Ramos (cell line): ENCODE measurements around the gene NFIA.

Experiments
- in situ Hi-C: fragments of 300-500 bp; cut with MboI; formaldehyde crosslinking; loops from one replicate; pipeline ENCODE4 v1.14.3; 2022; ENCODE audit warnings: low sequenced_read_pairs; ENCODE audit not compliant: unreplicated experiment

NFIA gene

GRCh38 chr1:61082311-61083012, at the start of gene NFIA:
TSS of gene NFIA (plus strand) at chr1:61082561.
- in situ Hi-C loops = no loop called here

GRCh38 chr1:61035880-61036279, 46.5 kb upstream of the NFIA start:
- in situ Hi-C loops = loop anchor here (10.0 kb wide), 1 partner anchor 409 kb away; no protein-coding TSS in a partner anchor

DNA sequence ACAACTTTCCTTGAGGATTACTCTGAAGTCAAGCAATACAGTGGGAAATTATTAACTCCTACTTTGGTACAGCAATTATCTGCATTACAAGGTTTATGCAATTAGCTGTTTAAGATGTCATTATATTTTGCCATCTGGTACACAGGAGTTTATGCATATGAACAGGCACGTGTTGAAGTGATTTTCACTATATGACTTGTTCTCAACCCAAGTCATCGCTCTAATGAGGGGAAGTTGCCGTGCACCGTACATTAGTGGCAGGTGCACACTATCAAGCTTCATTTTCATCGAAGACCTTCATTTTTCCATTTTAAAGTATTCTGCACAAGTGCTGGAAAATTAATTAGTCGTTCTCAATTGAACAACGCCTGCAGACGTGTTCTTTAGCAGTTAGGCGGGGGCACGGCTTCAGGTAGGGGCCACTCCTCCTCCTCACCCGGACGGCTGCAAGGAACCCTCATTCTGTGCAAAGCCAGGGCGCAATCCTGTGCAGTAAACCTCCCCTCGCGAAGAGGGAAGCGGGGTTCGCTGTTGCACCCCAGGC, 39.8 kb upstream of the NFIA start:
- in situ Hi-C loops = no loop called here

GRCh38 chr1:61043010-61043820, 39.1 kb upstream of the NFIA start:
- in situ Hi-C loops = no loop called here

DNA sequence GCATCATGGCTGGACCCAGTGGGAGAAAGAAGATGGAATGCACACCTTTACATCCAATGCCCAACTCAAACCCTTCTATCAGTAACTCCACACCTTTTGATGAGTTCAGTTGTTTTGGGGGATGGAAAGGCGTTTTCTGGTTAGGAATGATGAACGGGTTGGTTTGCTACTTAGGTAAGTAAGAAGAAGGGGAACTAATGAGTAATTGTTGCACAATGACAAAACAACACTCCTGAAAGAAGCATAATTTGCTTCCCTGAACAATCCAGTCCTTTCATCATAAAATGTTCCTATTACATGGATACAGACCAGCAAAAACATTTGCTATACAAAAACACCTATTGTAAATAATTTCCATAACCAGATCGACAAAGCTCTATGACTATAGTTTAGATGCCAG, 35.9 kb upstream of the NFIA start:
- in situ Hi-C loops = no loop called here

DNA sequence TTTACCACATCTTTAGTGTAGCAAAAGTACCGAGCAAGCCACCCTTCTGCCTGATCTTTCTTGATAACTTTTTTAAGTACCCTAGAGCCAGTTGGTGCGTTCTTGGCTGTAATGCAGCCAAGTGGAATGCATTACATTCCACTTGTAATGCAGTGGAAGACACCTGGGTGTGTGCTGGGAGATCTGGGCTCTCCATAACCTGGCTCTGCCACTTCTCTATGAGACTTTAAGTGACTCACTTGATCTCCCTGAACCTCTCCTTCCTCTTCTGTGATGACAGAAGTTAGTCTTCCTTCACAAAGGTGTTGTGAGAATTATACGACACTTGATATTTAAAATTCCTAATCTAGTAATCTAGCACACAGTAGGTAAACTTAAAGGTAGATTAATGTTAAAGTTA, 35.3 kb upstream of the NFIA start:
- in situ Hi-C loops = no loop called here

- in situ Hi-C loops = no loop called here
Observed at GRCh38 chr1:61049850-61050540, 32.4 kb upstream of the NFIA start.

DNA sequence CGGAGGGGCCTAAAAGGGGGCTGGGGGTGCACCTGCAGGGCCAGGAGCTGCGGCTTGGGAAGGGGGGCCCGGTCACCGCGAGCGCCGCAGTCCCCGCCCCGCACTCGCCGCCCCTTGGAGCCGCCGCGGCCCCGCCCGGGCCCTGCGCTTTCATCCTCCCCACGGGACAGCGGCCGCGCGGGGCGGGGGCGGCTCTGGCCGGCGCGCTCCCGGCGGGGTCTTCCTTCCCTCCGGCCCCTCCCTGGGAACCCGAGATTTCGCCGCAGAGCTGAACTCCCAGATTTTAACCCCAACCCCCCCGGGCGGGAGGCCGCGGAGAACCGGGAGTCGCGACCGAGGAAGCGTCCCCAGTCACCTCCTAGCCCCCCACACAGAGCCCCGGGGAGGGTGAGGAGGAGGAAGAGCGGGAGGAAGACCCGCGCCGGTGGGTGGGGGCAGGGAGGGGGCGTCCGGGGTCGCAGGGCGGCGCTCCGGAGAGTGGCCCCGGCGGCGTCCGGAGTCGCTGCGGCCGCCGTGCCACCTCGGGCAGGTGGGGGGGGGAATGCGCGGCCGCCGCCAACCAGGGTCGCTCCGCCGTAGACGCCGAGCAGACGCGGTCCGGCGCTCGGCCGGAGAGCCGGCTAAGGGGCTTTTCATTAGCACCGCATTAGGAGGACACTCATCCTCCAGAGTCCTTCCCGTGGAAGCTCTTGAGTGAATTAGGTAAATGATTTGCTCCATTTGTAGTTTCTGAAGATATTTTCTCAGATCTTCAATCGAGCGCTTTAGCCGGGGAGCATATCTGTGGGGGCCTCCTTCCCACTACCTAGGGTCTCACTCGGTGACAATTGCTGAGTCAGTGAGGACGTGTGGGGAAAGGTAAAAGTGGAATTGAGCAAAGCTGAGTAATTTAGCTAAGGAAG, 31.6 kb upstream of the NFIA start:
- in situ Hi-C loops = no loop called here

DNA sequence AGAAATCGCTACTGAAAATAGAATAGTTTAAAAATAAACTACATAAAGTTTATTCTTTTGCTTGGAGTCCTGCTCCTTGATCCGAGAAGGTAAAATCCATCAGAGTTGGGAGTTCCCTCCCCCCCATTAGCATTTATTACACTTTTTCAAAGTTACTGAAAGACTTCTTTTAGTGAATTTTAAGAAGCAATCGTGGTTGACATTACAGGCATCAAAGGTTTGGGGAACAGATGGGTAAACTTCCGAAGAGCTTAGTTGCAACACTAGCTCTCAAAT, 31.0 kb upstream of the NFIA start:
- in situ Hi-C loops = no loop called here

GRCh38 chr1:61051719-61052394, 30.5 kb upstream of the NFIA start:
- in situ Hi-C loops = no loop called here

GRCh38 chr1:61052395-61053225, 29.8 kb upstream of the NFIA start:
- in situ Hi-C loops = no loop called here

DNA sequence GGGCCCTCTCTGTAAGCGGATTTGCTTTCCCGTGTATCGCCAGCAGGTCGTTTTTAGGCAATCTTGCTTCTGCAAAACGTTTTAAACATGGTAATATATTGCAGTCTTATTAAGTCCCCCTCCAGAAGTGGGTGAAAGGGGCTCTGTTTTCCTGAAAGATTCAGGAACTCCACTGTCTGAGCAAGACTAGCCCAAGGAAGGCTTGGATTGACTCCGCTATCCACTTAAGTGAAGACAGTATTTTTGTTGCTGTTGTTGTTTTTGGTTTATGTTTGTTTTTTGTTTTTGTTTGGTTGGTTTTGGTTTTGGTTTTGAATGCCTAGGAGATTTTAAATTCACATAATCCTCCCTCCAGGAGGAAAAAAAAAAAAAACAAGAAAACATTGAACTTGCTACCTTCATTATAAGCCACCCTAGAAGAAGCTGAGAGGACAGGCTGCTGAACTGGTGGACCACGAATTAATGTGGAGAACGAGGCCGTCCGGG, 29.1 kb upstream of the NFIA start:
- in situ Hi-C loops = no loop called here

- in situ Hi-C loops = no loop called here
Observed at GRCh38 chr1:61053712-61054600, 28.4 kb upstream of the NFIA start.

DNA sequence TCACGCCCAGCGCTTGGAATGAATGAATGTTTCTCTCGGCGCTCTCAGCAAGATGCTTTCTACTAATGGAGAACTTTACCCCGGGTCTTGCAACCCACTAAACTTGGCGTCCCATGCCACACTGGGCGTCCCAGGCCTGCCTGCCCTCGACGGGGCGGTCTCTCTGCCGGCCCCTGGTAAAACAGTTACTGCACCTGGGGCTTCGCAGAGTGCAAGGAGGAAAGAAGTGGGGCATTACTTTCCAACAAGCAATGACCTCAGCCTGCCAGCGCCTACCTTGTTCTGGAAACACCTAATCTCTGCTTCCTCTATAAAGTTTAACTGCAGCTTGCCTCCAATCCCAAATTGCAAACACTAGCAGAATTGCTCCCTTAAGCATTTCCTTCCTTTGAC, 27.8 kb upstream of the NFIA start:
- in situ Hi-C loops = no loop called here

GRCh38 chr1:61055110-61055614, 27.2 kb upstream of the NFIA start:
- in situ Hi-C loops = no loop called here

DNA sequence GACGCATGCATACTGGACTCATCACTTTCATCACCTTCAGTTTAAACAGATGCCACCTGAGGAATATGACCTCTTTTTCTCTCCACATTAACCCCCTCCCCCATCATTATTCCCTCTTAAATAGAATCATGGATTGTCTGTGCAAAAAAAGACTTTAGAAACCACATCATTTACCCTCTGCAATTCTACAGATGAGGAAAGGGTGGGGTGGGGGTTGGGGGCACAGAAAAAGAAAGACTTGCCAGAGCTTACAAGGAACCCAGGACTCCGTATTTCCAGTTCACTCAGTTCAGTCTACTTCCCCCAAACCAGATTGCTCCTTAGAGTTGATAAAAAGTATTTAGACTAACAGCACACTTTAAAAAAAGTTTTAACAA, 26.2 kb upstream of the NFIA start:
- in situ Hi-C loops = no loop called here
